ENCODE measurements around the gene BNIP2.

Gene BNIP2

GRCh38 chr15:59674361-59674877, 14.7 kb downstream of the BNIP2 start:
- CTCF ChIA-PET = no interaction called here
- no peak overlapping the region for H3K4me3 ChIP-seq (ENCODE audit: low read depth, low read length)
- POLR2A ChIA-PET = no interaction called here
- no peak for DNase-seq (ENCODE audit: low read depth, low spot score)
- no peak for TF ChIP-seq CTCF (IDR thresholded peaks at IDR 0.05; ENCODE audit: insufficient read depth, low read length, missing control alignments)

- ChIA-PET POLR2A (no interaction called here), CTCF (no interaction called here)
- no peak for DNase-seq (ENCODE audit: low read depth, low spot score)
- H3K4me3 ChIP-seq (ENCODE audit: low read depth, low read length) = no peak overlapping the region
- TF ChIP-seq CTCF (IDR thresholded peaks at IDR 0.05; ENCODE audit: insufficient read depth, low read length, missing control alignments) = no peak
Measured at GRCh38 chr15:59668556-59668955, 20.6 kb downstream of the BNIP2 start.

- DNase-seq (ENCODE audit: low read depth, low spot score) = peak; percentile 37
- CTCF ChIA-PET = no interaction called here
- no peak for TF ChIP-seq CTCF (IDR thresholded peaks at IDR 0.05; ENCODE audit: insufficient read depth, low read length, missing control alignments)
- POLR2A ChIA-PET = interaction anchor here (0.6 kb wide), 1 partner anchor 99 kb away, joined by 3 read pairs; no protein-coding TSS in a partner anchor
- no peak overlapping the region for H3K4me3 ChIP-seq (ENCODE audit: low read depth, low read length)
Measured at GRCh38 chr15:59662260-59662659, 26.9 kb downstream of the BNIP2 start.

DNA sequence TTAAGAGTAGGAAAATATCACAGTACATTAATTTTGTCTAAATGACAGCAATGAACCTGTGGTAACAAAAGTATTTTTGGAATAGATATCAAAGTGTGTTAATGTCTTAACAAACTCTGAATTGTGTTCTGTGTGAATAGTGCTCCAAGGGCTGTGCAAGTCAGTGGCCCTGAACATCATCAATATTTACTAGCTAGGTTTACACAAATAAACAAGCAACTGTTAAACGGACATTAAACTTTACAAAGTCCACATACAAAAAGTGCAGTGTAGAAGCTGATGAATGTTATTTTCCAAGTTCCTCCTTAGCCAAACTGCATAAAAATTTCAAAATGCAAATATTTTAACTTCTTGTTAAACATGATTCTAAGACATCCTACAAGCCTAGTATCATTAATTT, 29.8 kb downstream of the BNIP2 start:
- POLR2A ChIA-PET = no interaction called here
- no peak overlapping the region for H3K4me3 ChIP-seq (ENCODE audit: low read depth, low read length)
- no peak for DNase-seq (ENCODE audit: low read depth, low spot score)
- TF ChIP-seq CTCF (IDR thresholded peaks at IDR 0.05; ENCODE audit: insufficient read depth, low read length, missing control alignments) = no peak
- CTCF ChIA-PET = interaction anchor here (1.4 kb wide), 1 partner anchor 127 kb away, joined by 4 read pairs; no protein-coding TSS in a partner anchor

DNA sequence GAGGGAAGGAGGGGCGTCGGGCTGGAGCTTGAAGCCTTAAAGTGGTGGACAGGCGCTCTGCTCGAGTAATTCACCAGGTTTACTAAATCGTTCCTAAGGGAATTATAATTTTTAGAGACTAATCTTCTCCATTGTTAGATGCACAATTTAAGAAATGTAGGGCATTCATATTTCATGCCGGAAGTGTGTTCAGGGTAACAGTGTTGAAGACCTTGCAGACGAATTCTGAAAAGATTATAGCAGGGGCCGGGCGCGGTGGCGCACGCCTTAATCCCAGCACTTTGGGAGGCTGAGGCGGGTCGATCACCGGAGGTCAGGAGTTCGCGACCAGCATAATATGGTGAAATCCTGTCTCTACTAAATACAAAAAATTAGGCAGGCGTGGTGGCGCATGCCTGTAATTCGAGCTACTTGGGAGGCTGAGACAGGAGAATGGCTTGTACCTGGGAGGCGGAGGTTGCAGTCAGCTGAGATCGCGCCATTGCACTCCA, 31.4 kb downstream of the BNIP2 start:
- ChIA-PET CTCF (interaction anchor here (0.9 kb wide), 1 partner anchor 145 kb away, joined by 3 read pairs; no protein-coding TSS in a partner anchor), POLR2A (interaction anchor here (0.8 to 1.2 kb wide), 2 partner anchors 31 to 32 kb away, joined by 3 to 5 read pairs; partner anchors contain the start of gene BNIP2)
- peak overlapping the region; percentile 81 for H3K4me3 ChIP-seq (ENCODE audit: low read depth, low read length)
- no peak for TF ChIP-seq CTCF (IDR thresholded peaks at IDR 0.05; ENCODE audit: insufficient read depth, low read length, missing control alignments)
- no peak for DNase-seq (ENCODE audit: low read depth, low spot score)

GRCh38 chr15:59656897-59657634, 32.1 kb downstream of the BNIP2 start, which contains the start of gene GTF2A2:
Gene GTF2A2, minus strand, starts transcription at chr15:59657515. Its CDS starts 5,238 bp downstream, at chr15:59652277.
- peak; percentile 59 for DNase-seq (ENCODE audit: low read depth, low spot score)
- peak within 1 kb of the TSS; percentile 81 for H3K4me3 ChIP-seq (ENCODE audit: low read depth, low read length)
- ChIA-PET CTCF (interaction anchor here (0.9 kb wide), 1 partner anchor 144 kb away, joined by 3 read pairs; no protein-coding TSS in a partner anchor), POLR2A (interaction anchor here (0.8 to 1.2 kb wide), 2 partner anchors 31 to 32 kb away, joined by 3 to 5 read pairs; partner anchors contain the start of gene BNIP2)
- TF ChIP-seq CTCF (IDR thresholded peaks at IDR 0.05; ENCODE audit: insufficient read depth, low read length, missing control alignments) = no peak

Measured in AG04449 (cell line).